Measurements from ENCODE around the gene IPO11.
"Not testable (repeated sequence)": the region's sequence is repeated elsewhere in the genome, so short reads cannot be mapped to it uniquely, and the experiment has no call there.

Gene IPO11

DNA sequence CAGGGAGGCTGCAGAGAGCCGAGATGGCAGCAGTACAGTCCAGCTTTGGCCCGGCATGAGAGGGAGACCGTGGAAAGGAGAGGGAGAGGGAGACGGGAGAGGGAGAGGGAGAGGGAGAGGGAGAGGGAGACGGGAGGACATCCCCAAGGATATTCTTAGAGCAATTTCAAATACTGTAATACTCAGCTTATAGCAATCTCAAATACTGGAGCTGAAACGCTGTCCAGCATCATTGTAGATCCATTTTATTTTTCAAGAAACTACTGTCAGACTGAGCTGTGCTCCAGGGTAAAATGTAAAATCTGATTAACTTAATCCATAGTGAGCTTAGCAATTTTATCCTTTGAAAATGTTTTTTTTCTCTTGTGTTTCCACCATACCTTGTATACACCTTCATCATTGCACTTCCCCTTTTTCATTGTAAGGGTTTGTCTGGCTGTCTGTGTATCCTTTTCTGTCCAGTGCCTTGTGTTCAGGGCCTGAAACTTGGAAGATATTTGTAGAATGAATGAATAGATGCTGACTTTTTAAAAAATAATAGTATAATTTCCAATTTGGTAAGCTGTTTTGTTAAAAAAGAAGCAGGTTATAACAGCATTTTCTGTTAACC lies 102.1 kb downstream of the IPO11 start:
- no peak for DNase-seq (ENCODE audit: low read depth)

DNA sequence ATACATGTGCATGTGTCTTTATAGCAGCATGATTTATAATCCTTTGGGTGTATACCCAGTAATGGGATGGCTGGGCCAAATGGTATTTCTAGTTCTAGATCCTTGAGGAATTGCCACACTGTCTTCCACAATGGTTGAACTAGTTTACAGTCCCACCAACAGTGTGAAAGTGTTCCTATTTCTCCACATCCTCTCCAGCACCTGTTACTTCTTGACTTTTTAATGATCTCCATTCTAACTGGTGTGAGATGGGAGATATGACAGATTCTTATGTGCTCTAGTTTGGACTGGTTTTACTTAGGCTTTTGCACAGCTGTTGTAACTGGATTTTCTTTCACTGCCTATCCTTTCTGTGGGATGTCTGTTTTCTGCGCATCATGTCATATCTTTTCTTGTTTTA lies 108.2 kb downstream of the IPO11 start:
- not testable (repeated sequence) for DNase-seq (ENCODE audit: low read depth)

DNA sequence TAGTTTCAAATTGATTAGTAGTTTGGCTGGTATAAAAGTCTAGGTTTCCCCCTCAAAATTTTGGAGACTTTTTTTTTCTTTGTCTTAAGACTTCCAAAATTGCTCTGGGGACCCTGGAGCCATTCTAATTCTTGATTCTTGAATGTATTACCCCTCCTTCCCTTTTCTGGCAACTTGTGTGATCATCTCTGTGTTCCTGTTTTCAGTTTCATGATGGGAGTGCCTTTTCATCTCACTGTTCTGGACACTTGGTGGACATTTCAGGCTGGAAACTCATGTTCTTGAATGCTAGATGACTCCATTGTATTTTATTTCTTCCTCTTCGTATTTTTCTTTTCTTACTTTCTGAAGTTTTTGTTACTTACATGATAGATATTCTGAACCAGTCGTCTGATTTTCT lies 108.8 kb downstream of the IPO11 start:
- no peak for DNase-seq (ENCODE audit: low read depth)

DNA sequence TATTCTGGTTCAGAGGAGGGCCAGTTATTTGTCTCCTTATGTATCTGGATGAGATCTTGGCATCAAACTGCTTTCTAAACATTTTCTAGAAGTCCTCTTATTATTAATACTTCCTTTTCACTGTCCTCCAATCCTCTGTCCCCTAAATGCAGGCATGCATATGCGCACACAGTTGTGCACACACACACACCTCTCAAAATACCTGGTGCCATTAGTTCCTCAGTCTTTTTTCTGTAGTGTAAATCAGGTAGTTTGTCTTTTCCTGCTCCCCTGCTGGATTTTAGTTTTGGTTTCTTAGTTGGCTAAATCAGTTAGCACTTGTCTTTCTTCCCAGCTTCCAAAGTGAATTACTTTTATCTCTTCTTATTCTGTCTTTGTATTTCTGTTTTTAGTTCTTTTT lies 110.2 kb downstream of the IPO11 start:
- DNase-seq (ENCODE audit: low read depth), result no peak

DNA sequence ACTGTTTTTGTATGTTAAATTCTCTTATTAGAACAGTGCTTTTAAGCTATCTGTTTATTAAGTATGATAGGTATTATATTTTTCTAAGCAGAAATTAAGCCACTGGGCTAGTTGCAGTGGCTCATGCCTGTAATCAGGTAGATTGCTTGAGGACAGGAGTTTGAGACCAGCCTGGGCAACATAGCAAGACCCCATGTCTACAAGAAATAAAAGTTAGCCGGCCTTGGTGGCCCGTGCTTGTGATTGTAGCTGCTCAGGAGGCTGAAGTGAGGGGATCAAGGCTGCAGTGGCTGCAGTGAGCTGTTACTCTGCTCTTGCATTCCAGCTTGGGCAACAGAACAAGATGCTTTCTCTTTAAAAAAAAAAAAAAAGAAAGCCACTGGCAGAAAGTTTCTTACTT lies 121.0 kb downstream of the IPO11 start:
- DNase-seq (ENCODE audit: low read depth), result no peak

DNA sequence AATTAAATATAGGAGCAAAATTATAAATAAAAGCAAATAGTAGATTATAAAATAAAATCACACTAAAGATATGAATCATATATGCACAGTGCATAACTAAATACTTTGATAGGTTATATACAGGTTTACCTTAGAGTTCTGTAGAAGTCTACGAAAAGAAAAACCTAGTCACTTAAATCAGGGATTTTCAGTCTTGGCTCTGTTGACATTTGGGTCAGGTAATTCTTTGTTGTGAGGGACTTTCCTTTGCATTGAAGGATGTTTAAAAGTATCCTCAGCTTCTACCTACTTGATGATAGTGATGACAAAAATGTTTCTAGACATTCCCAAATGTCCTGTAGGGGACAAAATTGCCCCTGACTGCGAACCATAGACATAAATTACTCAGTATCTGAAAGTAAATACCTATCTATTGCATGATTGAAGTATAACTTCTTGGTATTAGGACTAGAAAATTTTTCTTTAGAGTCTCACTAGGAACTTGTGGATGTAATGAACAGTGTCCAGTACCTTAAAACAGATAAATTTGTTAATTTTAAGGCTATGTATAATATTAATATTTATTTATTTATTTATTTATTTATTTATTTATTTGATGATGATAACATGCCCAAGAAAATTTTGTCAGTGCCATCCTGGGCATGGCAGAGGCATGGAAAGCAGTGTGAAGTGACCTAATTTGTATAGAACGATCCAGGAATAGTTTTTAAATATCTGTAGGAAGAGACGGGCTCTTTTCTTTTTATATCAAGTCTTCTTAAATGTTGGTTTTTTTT lies 122.1 kb downstream of the IPO11 start:
- DNase-seq (ENCODE audit: low read depth), result no peak

DNA sequence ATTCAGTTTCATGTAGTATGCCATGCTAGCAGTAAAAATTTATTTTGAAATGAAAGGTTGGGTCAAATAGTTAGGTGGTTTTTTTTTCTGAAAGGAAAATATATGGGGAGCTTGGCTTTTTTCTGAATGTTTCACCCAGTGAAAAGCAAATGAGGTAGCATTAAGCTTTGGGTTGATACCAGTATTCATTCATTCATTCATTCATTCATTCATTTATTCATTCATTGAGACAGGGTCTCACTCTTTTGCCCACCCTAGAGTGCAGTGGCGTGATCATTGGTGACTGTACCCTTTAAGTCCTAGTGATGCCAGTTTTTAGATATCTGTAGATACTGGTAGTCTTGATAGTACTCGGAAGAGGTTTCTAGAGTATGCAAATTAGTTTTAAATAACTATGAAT lies 123.7 kb downstream of the IPO11 start:
- DNase-seq (ENCODE audit: low read depth), result no peak

DNA sequence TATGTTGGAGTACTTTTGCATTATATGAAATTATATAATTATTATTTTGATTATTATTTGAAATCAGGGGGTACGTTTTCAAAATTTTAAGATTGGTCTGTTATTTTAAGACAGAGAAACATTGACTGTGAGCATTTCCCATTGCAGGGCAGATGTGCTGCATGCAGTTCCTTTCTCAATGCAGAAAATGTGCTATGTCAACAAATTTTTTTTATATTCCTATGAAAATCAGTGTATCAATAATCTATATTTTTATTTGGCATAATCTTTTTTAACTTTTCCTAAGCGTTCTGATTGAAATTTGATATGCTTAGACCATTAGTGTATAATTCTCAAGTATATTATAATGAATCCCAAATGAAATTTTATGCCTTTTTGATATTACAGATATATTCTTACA lies 124.2 kb downstream of the IPO11 start:
- no peak for DNase-seq (ENCODE audit: low read depth)

DNA sequence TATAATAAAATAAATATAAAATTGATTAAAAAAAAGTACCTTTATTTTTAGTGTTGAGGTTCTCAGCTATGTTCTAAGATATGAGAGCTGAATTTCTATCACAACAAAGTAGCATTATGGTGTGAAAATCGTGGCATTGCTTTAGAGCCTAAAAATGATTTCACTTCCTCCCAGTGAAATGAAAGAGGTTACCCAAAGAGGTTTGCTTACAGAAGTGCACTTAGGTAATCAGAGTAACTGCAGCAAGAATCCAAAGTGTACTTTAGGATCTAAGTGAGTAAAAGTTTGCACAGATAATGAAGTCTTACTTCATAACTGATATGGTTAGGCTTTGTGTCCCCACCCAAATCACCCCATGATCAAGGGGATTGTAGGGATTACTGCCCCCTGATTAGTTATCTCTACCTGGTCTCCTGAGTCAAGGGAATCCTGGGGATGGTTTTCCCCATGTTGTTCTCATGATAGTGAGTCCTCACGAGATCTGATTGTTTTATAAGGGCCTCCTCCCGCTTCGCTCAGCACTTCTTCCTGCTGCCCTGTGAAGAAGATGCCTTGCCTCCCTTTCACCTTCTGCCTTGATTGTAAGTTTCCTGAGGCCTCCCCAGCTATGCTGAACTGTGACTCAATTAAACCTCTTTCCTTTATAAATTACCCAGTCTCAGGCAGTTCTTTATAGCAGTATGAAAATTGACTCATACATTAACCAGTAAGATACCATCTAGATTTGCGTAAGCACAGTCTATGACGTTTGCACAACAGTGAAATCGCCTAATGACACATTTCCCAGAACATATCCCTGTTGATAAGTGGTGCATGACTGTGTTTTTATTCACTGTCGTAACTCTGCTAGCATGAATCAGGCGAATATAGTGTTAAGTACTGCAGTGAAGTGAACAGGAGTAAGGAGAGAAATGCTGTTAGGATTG lies 125.7 kb downstream of the IPO11 start:
- DNase-seq (ENCODE audit: low read depth), result no peak

DNA sequence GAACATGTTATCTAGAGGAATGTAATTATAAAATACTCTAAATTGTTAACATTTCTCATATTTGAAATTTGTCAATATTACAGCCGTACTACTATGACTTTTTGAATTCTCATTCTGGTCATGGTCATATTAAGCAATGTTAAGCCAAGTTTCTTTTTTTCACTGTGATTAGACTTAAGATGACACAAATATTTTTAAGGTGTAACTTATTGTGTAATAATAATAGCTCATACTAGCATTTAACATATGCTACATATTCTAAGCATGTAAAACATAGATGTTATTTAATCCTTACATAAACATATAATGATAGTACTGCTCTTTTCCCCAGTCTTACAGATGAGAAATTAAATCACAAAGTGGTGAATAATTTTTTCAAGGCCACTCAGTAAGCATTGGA lies 130.2 kb downstream of the IPO11 start:
- DNase-seq (ENCODE audit: low read depth), result no peak

DNA sequence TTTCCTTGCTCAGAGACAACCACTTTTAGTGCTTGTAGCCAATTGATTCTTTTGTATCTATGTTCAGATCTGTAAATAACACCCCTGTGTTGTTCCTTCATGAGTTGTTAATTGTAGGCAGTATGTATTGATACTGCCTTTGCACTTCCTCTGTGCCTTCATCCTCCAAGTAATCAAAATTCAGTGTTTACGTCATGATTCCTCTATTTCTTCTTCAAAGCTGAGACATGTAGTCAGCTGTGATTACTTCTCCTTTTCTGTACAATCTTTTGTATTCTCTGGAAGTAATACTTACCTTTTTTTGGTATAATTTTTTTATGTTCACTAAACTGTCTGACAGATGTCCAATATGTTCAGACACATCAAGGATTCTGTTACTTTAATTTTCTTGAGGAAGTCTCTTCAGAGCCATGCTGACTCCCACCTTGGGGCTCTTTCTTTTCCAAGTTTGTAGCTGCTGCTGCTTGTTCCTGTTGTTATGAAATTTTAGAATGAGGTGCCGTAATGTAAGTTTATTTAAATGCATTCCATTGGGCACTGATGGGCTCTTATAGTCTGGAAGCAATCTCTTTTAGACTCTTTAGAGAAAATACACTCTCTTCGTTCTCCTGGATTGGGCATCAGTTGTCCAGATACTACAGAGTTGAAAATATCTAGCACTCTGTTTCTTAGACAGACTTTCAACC lies 135.5 kb downstream of the IPO11 start:
- DNase-seq (ENCODE audit: low read depth), result no peak

DNA sequence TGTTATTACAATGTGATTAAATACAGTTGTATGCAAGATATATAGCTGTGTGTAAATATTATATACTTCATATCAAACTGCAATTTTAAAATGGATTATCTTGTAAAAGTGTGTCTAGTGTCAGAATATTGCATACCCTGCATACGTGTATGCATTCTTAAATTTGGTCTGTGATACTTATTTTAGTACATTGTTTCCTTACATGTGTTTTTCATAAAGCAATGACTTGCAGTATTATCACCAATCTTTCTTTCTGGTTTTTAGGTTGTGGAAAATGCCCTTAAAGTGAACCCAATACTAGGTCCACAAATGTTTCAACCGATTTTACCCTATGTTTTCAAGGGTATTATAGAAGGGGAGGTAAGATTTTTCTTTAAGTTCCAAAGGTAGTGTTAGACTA lies 137.5 kb downstream of the IPO11 start:
- no peak for DNase-seq (ENCODE audit: low read depth)

DNA sequence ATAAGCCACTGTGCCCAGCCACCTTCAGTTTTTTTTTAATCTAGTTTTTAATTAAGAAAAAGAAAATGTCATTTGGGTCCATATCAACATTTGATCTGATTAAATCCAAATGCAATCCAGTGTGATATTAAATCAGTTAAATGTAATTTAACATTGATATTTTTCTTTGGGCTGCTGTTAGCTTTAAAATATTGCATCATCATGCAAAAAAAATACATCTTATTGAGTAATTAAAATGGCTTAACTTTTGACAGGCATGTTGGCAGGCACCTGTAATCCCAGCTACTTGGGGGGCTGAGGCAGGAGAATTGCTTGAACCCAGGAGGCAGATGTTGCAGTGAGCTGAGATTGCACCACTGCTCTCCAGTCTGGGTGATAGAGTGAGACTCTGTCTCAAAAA lies 143.4 kb downstream of the IPO11 start:
- no peak for DNase-seq (ENCODE audit: low read depth)

DNA sequence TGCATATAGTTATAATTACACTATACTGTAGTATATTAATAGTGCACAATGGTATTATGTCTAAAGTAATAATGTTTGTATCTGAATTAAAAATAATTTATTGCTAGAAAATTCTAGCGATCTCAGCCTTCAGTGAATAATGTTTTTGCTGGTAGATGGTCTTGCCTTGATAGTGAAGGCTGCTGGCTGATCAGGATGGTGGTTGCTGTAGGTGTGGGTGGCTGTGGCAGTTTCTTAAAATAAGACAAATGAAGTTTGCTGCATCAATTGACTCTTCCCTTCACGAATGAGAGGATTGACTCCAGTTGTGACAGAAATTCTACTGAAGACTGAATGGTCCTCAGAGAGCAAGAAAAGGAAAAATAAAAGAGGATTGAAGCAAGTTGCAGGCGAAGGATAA lies 146.4 kb downstream of the IPO11 start:
- no peak for DNase-seq (ENCODE audit: low read depth)

DNA sequence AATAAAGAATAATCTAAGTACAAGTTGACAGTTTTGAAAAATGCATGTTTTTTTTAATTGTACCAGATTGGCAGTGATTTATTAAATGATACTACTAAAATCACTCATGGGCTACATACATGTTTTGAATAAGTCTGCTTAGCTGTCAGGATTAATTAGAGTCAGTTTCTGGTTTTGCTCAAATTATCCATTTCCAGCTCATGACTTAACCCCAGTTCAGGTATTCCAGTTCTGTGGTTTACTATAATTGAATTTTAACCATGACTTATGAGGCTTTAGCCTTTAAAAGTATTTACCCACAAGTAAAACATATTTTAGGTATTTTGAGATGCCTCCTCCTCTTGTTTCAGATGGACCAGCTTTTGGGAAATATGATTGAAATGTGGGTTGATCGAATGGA lies 148.2 kb downstream of the IPO11 start:
- no peak for DNase-seq (ENCODE audit: low read depth)

DNA sequence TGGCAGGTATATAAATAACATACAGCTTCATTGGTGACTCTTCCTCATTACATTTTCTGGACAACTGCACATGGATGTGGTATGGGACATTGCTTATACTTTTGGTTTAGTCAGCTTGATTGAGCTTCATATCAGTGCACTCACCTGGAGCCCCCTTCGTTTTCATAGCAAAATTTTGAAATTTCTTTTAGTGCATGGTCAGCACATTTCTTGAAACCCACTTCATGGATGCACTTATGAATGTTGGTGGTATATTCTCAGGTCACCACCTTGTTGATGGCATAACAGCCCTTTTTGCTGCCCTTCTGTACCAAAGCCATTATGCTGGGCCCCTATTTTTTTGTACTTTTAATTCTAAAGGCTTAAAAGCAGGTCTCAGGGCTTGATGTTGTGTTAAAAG lies 149.3 kb downstream of the IPO11 start:
- DNase-seq (ENCODE audit: low read depth), result no peak

DNA sequence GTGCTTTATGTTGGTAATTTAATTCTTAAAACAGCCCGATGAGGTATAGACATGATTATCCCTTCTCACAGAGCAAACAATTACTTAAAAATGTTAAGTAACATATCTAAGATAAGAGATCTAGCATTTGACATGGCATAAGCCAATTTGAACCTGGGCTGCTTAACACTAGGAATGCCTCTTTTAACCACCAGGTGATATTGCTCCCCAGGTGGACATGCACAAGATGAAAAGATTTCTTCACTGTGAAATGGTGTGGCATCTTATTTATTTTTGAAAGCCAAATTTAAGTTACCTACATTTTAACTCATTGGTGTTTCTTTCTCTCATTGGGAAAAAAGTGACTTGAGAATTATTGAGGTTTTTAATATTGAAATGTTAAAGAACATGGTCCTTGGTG lies 150.3 kb downstream of the IPO11 start:
- no peak for DNase-seq (ENCODE audit: low read depth)

DNA sequence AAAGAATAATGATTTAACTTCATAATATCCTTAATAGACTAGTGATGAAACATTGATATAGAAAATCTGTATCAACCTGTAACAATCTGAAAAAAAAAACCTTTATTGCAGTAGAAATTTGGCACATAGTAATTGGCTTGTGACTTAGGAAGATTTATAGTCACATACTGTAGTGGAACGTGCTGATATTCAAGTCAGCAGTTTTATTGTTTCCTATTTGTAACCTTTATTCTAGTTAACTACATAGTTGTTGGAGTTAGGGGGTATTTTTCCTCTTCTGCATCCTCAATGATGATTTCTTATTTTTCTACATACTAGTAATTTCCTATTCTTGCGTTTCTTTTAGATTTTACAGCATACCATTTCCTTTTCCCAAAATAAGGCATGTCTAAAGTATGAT lies 151.5 kb downstream of the IPO11 start:
- DNase-seq (ENCODE audit: low read depth), result no peak

DNA sequence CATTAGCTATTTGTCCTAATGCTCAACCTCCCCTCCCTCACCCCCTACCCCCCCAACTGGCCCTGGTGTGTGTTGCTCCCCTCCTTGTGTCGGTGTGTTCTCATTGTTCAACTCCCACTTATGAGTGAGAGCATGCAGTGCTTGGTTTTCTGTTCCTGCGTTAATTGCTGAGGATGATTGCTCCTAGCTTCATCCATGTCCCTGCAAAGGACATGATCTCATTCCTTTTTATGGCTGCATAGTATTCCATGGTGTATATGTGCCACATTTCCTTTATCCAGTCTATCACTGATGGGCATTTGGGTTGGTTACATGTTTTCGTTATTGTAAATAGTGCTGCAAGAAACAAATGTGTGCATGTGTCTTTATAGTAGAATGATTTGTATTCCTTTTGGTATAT lies 153.2 kb downstream of the IPO11 start:
- not testable (repeated sequence) for DNase-seq (ENCODE audit: low read depth)

DNA sequence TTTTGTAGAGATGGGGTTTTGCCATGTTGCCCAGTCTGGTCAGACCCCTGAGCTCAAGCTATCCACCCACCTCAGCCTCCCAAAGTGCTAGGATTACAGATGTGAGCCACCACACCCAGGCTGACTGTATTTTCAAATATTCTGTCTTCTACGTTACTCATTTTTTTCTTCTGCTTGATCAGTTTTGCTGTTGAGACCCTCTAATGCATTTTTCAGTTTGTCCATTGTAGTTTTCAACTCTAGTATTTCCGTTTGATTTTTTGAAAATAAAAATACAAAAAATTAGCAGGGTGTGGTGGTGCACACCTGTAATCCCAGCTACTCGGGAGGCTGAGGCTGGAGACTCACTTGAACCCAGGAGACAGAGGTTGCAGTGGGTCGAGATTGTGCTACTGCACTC lies 155.6 kb downstream of the IPO11 start:
- no peak for DNase-seq (ENCODE audit: low read depth)

DNA sequence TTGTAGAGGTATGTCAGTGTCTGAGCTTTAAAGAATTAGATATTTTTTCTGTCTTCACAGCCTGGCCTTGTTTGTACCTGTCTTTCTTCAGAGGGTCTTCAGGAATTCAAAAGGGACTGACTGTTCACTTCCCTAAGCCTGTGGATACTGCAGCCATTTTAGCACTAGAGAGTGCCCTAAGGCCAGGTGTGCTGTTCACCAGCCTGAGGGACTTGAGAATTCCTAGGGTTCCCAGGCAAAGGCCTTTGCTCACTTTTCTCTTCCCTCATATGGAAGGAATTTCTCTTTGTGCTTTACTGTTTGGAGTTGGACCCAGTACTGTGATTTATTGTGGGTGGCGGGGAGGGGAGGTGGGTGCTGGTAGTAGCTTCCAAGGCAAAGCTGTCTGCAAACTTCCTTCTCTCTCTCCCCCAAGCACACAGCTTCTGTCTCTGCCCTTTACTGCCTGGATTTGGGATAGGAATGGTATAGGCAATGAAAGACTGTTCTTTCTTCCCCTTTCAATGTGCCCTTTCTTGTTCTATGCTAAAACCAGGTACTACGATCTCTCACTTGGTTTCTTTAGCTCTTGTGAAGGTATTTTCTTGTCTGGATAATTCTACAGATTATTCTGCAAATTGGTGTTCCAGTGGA lies 156.4 kb downstream of the IPO11 start:
- DNase-seq (ENCODE audit: low read depth), result no peak

DNA sequence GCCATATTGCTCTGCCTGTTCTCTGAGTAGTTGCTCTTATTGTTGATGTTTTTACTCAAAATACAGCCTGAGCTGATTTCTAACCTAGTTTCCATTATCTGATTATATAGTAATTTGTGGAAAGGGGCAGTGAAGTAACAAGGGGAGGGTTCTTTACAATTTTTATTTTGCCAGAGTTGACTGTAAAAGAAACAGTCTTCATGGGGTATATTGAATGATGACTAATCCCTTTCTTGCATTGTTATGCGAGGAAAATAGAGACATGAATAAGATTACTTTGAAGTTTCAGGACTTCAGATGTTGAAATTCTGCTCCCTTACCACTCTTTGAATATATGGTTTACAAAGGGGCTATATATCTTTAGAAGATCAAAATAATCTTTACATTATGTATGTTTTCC lies 156.9 kb downstream of the IPO11 start:
- DNase-seq (ENCODE audit: low read depth), result no peak

Measured in stimulated activated CD8-positive, alpha-beta memory T cell treated with anti-CD3 and anti-CD28 coated beads, Interleukin-15, amount 100 ng/mL, for 1 hour (primary cell).